HG03457 (cell line): Measurements from ENCODE around the gene NUTM1.
"Not testable (repeated sequence)": the region's sequence is repeated elsewhere in the genome, so short reads cannot be mapped to it uniquely, and the experiment has no call there.

Source experiments
- ATAC-seq: cut with Tn5 transposase; IDR thresholded peaks from one replicate; pipeline ENCODE4 v1.9.1; 2021; ENCODE audit warnings: moderate number of reproducible peaks; ENCODE audit not compliant: unreplicated experiment

NUTM1 gene

GRCh38 chr15:34362047-34362773 lies 19.1 kb downstream of the NUTM1 start:
- no peak for ATAC-seq

DNA sequence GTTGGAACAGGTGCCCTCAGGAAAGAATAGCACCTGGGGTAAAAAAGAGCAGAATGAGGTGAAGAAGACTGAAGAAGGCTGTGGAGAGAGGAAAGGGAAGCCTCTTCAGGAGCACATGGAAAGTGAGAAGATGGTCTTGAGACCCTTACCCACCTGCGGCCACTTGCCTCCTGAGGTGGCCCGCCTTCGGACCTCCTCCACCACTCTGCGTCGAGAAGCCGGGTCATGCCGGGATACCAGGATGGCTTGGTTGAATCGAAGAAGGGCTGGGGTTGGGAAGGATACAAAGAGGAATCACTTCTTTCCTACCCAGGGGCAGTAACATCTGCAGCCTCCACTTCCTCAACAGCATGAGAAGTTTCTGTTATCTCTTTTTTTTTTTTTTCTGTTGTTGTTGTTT lies 20.9 kb downstream of the NUTM1 start:
- ATAC-seq: no peak

DNA sequence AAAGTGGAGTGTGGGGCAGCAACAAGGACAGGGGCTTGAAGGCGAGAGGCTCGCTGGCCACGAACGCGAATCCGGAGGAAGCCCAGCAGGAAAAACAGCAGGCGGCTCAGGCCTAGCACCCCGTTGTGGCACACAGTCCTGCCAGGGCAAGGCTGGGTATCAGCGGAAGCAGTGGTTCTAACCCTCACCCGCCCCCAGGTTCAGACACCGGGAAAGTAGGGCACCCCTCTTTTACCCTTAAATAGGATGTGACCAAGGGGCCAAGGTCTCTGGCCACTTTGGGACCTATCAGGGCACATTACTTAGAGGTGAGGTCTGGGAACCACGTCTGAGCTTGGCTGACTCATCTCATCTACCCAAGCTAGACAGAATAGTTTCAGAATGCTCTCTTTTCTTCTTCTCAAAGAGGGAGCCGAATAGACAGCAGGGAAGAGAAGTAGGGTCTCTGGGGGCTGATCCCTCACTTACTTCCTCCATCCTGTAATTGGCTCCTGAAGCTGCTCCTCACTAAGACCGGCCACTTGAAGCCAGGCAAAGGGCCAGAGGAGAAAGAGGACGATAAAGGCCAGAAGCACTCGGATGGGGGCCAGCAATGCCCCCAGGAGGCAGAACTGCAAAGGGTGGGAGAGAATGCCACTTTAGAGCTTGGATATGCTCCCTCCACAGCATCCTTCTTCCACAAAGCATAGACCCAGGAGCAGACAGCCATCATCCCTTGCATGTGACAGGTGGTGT lies 22.1 kb downstream of the NUTM1 start:
- ATAC-seq: no peak

DNA sequence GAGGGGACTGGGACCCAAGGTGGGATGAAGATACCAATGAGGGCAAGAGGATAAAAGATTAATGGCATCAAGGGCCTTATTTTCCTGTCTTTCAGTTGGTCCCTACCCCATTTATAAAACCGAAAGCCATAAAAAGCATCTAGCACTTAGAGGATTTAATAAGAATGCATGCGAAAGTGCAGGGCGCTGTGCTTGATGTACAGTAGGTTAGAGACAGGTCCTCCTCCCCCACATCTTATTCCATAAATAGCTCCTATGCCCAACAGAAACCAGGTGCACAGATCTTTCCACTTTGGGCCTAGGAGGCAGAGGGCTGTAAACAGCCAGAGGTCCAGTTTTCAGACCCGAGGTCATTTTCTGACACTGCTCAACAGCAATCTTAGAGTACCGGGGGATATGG lies 22.7 kb downstream of the NUTM1 start:
- no peak for ATAC-seq

- no peak for ATAC-seq
These were observed 23.4 kb downstream of the NUTM1 start for GRCh38 chr15:34366271-34367065.

DNA sequence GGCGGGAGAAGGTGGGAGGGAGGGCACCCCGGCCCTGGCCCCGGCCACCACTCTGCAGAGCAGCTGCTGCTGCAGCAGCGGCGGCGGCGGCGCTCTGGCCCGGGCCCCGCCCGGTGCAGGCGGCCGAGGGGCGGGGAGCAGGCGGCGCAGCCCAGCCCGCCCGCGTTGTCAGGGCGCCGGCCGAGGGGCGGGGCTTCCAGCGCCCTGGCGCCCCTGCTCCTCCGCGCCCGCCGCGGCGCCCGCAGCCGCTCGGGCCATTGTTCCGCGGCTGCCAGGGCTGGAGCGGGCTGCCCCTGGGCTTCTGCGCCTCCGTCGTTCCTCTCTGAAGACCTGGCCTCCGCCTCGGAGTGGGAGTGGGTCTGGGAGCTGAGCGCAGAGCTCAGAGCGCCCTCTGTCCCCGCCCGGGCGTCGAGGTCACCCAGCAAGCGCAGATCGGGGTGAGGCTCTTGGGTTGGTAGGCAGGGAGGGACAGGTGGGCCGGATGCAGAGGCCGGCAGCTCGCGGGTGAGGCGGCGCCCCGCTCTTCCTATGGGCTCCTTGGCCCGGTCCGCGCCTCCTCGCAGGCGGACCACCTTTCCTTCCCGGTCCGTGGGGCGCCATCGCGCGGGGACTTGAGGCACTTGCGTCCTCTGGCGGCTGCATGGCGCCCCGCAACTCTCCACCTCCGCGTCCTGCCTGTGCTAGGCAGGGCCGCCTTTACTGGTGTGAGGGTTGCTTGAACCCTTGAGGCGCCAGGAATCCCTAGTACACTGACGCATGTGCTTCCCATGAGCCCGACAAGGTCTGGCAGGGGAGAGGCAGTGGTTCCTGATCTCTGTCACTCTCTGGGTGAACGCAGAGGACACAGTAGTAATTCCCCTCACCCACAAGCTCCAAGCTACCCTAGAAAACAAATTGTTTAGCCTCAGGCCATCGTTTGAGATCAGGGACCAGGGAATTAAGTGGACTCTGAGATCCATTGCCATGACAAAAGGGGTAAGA lies 24.3 kb downstream of the NUTM1 start, which contains the start of gene LPCAT4:
TSS of gene LPCAT4 (minus strand) at position 96 of the 981 bp plus-strand sequence. CDS start 96 bp downstream, outside the sequence.
- peak; percentile 69 for ATAC-seq

DNA sequence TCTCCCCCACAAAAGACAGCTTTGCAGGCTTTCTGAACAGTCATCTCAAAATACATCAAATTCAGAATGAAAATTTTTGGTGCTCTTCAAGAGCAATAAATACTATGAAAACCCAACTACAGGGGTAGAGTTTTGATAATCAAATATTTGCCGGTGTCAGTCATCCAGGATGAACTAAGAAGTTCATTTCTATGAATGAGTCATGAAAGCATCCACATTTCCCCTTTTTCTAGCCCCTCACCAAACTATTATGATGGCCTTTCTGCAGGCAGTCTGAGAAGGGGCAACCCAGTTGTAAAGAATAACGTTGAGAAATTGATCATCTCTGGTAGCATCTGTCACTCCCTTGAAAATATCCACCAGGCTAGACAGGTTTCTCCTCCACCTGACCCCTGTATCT lies 27.0 kb downstream of the NUTM1 start:
- ATAC-seq: no peak

DNA sequence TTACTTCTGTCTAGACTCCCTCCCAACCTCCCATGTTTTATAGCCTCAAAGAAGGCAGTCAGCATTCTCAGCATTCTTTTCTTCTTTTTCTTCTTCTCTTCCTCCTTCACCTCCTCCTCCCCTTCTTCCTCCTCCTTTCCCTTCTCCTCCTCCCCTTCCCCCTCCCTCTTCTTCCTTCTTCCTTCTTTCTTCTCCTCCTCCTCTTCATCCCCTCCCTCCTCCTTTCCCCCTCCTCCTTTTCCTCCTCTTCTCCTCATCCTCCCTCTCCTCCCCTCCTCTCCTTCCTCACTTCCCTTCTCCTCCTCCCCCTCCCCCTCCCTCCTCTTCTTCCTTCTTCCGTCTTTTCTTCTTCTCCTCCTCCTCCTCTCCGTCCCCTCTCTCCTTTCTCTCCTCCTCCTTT lies 27.5 kb downstream of the NUTM1 start:
- no peak for ATAC-seq

- no peak for ATAC-seq
These were observed 30.8 kb downstream of the NUTM1 start for GRCh38 chr15:34373951-34374350.

DNA sequence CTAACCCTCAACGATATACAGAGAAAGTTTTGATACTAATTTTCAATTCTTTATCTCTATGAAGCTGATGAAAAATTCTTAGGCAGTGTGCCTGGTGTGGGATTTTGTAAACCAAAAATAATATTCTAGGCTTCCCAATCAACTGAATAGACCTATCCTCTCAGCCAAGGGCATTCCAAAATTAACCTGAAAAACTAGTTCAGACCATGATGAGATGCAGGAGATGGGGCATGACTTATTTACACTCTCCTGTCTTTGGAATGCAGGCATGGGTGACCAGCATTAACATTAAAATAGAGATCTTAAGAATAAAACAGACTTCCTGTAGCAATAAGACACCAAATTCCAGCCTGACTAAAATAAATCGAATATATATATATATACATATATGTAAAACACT lies 31.7 kb downstream of the NUTM1 start:
- ATAC-seq: no peak

GRCh38 chr15:34375541-34375940 lies 32.4 kb downstream of the NUTM1 start:
- ATAC-seq: not testable (repeated sequence)

DNA sequence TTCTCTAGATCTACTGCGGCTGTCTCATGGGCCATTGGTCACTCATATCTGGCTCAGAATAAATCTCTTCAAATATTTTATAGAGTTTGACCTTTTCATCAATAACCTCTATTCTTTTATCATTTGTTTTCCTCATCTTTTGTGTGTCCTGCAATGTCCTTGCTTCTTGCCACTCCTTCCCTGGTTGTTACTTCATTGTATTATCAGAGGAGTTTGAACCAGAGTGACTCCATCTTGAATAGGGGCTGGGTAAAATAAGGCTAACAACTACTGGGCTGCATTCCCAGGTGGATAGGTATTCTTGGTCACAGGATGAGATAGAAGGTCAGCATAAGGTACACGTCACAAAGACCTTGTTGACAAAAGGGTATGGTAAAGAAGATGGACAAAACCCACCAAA lies 33.7 kb downstream of the NUTM1 start:
- no peak for ATAC-seq

- not testable (repeated sequence) for ATAC-seq
These were observed 37.4 kb downstream of the NUTM1 start for GRCh38 chr15:34380491-34380890.

DNA sequence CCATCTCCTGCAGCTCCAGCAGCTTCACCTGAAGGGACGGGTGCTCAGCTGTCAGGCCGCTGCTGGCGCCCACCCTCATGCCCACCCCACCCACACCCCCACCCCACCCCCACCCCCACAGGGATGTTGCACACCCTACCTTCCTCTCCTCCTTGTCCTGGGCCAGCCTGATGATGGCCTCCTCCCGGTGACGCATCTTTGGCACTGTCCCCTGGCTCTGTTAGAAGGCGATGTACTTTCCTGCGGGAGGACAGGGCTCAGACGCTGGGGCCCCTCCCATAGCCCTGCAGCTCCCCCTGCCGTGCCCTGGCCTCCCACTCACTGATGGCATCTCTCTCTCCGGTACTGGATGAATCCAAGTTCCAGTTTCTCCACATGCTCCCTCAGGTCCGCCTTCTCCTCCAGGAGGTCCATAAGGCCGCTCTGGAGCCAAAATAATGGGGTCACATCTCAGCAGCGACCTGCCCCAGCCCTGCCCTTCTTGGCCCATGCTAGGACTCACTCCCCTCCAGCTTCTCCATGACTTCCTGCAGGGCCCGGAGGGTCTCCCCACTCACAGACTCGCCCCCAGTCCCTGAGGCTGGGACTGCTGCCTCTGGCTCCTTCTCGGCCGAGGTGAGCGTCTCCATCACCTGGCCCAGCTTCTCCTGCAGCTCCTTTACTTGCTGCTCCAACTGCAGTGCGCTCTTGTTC lies 38.9 kb downstream of the NUTM1 start:
- ATAC-seq: not testable (repeated sequence)

GRCh38 chr15:34389594-34390086 lies 46.5 kb downstream of the NUTM1 start:
- not testable (repeated sequence) for ATAC-seq

DNA sequence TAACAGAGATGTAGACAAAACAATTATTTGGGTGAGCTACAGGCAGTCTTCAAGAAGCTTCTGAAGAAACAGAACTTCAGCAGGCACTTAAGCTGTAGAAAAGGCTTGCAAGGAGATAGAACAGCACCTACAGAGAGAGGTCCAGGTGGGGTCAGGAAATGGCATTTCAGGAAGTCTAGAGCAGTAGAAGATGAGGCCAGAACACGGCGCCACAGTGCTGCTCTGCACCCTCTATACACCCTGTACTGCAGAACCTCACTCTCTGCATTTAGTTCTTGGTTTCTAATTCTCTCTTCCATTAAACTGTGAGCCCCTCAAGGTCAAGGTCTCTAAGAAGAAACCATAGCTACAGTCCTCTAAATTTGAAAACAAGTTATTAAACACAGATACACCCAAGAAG lies 49.9 kb downstream of the NUTM1 start:
- ATAC-seq: not testable (repeated sequence)

GRCh38 chr15:34397637-34398259 lies 54.6 kb downstream of the NUTM1 start:
- ATAC-seq: not testable (repeated sequence)

DNA sequence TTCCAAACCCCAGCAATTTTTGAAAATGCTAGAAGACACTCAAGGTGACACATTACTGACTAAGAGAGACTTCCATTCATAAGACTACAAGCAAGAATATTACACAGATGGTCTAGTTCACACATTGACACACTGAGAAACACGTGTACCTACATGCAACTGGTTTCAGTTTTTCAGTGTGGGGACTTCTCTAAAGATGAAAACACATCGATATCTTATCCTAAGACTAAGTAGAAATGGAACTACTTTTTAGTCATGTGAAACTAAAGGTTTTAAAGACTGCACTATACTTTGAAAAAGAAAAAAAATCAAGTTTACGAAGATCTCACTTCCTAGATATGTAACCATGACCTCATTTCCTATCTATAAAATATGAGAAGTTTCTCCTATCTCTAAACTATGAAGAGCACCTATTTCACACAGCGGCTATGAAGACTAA lies 60.1 kb downstream of the NUTM1 start:
- ATAC-seq: not testable (repeated sequence)

- not testable (repeated sequence) for ATAC-seq
These were observed 60.8 kb downstream of the NUTM1 start for GRCh38 chr15:34403899-34404298.
